ENCODE results near the gene ATG7. TPM values are rescaled to one million over a fixed set of nuclear protein-coding genes. Genes with fewer than 3 reads are reported as not detected.

Gene ATG7
- total and polyA plus RNA-seq, 4 donors, result 7.4 to 53.8 (median 15.6) TPM

- H3K27me3 ChIP-seq (ENCODE audit: control insufficient read depth in 4 of 4, insufficient read depth in 4 of 4, low read length in 3 of 4), result no peaks in the 10 kb centered on the region
- H3K4me1 ChIP-seq (ENCODE audit: control insufficient read depth in 4 of 4, insufficient read depth in 4 of 4, low read length in 3 of 4), result no peaks in the 10 kb centered on the region
- no peak overlapping the region for H3K4me3 ChIP-seq (ENCODE audit: low read depth in 1 of 3, low read length in 3 of 3)
- H3K27ac ChIP-seq (ENCODE audit: low read depth in 1 of 2, low read length in 2 of 2), result no peak overlapping the region
- H3K9me3 ChIP-seq (ENCODE audit: control insufficient read depth in 4 of 4, low read length in 3 of 4), result no peaks in the 10 kb centered on the region
- H3K9ac ChIP-seq (ENCODE audit: low read depth in 1 of 2, low read length in 2 of 2), result no peak overlapping the region
- no peak for DNase-seq (ENCODE audit: low spot score)
- no peak for TF ChIP-seq GABPA (IDR thresholded peaks at IDR 0.05 in 1 of 2, conservative IDR thresholded peaks at IDR 0.05 in 1 of 2)
- no peak for TF ChIP-seq CTCF (IDR thresholded peaks at IDR 0.05; ENCODE audit: low read depth, low read length, missing input control)
- TF ChIP-seq ATF3 (IDR thresholded peaks at IDR 0.05), result no peak
- TF ChIP-seq YY1 (IDR thresholded peaks at IDR 0.05), result no peak
- TF ChIP-seq NR2F2 (IDR thresholded peaks at IDR 0.05), result no peak
- WGBS, result 98% methylated on average over 3 of the region's 3 CpGs
- H3K36me3 ChIP-seq (ENCODE audit: control insufficient read depth in 4 of 4, insufficient read depth in 3 of 4, low read depth in 1 of 4, low read length in 3 of 4), result peaks cover 0 to 21% (median 15%) of the 10 kb centered on the region in 4 donors
These were observed 55.4 kb downstream of the ATG7 start for GRCh38 chr3:11327619-11328018.

GRCh38 chr3:11328196-11328945 is 56.2 kb downstream of the ATG7 start:
- H3K27ac ChIP-seq (ENCODE audit: low read depth in 1 of 2, low read length in 2 of 2), result no peak overlapping the region
- H3K9ac ChIP-seq (ENCODE audit: low read depth in 1 of 2, low read length in 2 of 2), result no peak overlapping the region
- WGBS, result 94% methylated on average over 10 of the region's 10 CpGs
- no peaks in the 10 kb centered on the region for H3K9me3 ChIP-seq (ENCODE audit: control insufficient read depth in 4 of 4, low read length in 3 of 4)
- H3K27me3 ChIP-seq (ENCODE audit: control insufficient read depth in 4 of 4, insufficient read depth in 4 of 4, low read length in 3 of 4), result no peaks in the 10 kb centered on the region
- no peaks in the 10 kb centered on the region for H3K4me1 ChIP-seq (ENCODE audit: control insufficient read depth in 4 of 4, insufficient read depth in 4 of 4, low read length in 3 of 4)
- no peak for TF ChIP-seq EGR1 (IDR thresholded peaks at IDR 0.05; ENCODE audit: low read depth in 2 of 2)
- TF ChIP-seq GABPA (IDR thresholded peaks at IDR 0.05 in 1 of 2, conservative IDR thresholded peaks at IDR 0.05 in 1 of 2), result no peak
- no peak for TF ChIP-seq NR2F2 (IDR thresholded peaks at IDR 0.05)
- TF ChIP-seq ATF3 (IDR thresholded peaks at IDR 0.05), result no peak
- H3K36me3 ChIP-seq (ENCODE audit: control insufficient read depth in 4 of 4, insufficient read depth in 3 of 4, low read depth in 1 of 4, low read length in 3 of 4), result peaks cover 0 to 21% (median 17%) of the 10 kb centered on the region in 4 donors
- H3K4me3 ChIP-seq (ENCODE audit: low read depth in 1 of 3, low read length in 3 of 3), result no peak overlapping the region
- DNase-seq (ENCODE audit: low spot score), result no peak

GRCh38 chr3:11329777-11330176 is 57.6 kb downstream of the ATG7 start:
- no peak for DNase-seq (ENCODE audit: low spot score)
- Histone ChIP-seq H3K9ac (ENCODE audit: low read depth in 1 of 2, low read length in 2 of 2) (no peak overlapping the region), H3K27ac (ENCODE audit: low read depth in 1 of 2, low read length in 2 of 2) (no peak overlapping the region), H3K4me3 (ENCODE audit: low read depth in 1 of 3, low read length in 3 of 3) (no peak overlapping the region), H3K9me3 (ENCODE audit: control insufficient read depth in 4 of 4, low read length in 3 of 4) (no peaks in the 10 kb centered on the region), H3K36me3 (ENCODE audit: control insufficient read depth in 4 of 4, insufficient read depth in 3 of 4, low read depth in 1 of 4, low read length in 3 of 4) (peaks cover 0 to 19% (median 14%) of the 10 kb centered on the region in 4 donors), H3K4me1 (ENCODE audit: control insufficient read depth in 4 of 4, insufficient read depth in 4 of 4, low read length in 3 of 4) (no peaks in the 10 kb centered on the region), H3K27me3 (ENCODE audit: control insufficient read depth in 4 of 4, insufficient read depth in 4 of 4, low read length in 3 of 4) (no peaks in the 10 kb centered on the region)
- TF ChIP-seq NR2F2 (IDR thresholded peaks at IDR 0.05) (no peak), GABPA (IDR thresholded peaks at IDR 0.05 in 1 of 2, conservative IDR thresholded peaks at IDR 0.05 in 1 of 2) (no peak), TAF1 (conservative IDR thresholded peaks at IDR 0.05) (no peak), ATF3 (IDR thresholded peaks at IDR 0.05) (no peak), JUND (IDR thresholded peaks at IDR 0.05) (no peak)
- 94% methylated on average over 2 of the region's 2 CpGs for WGBS
